Cardiac fibroblast (primary cell): Measurements from ENCODE around the gene ZDHHC1.

Experiments
- DNase-seq, 2 donors: peaks; one replicate each; pipeline versions ENCODE4 v3.0.0 to v3.0.0-alpha.2; 2010; ENCODE audit warnings: low read depth in 2 of 2
- H3K4me3 ChIP-seq, 2 donors: replicated peaks in 1 of 2; 1 replicate in 1 of 2; 2 replicates in 1 of 2; pipeline ENCODE4 v1.5.1; 2011; ENCODE audit warnings: low read depth in 2 of 2, low read length in 2 of 2, mild to moderate bottlenecking in 2 of 2, moderate library complexity in 1 of 2
- CTCF ChIP-seq: IDR thresholded peaks from one replicate; pipeline ENCODE4 v1.5.1; 2011; ENCODE audit warnings: low read depth, mild to moderate bottlenecking, low read length, inconsistent platforms

Gene ZDHHC1

GRCh38 chr16:67413978-67414911 lies 2.0 kb downstream of the ZDHHC1 start:
- no peak for TF ChIP-seq CTCF
- DNase-seq = no peak
- no peak overlapping the region for H3K4me3 ChIP-seq

- no peak for DNase-seq
- no peak overlapping the region for H3K4me3 ChIP-seq
- TF ChIP-seq CTCF = no peak
These were observed 4.0 kb downstream of the ZDHHC1 start for GRCh38 chr16:67412294-67412693.

GRCh38 chr16:67411339-67411738 lies 4.9 kb downstream of the ZDHHC1 start:
- no peak overlapping the region for H3K4me3 ChIP-seq
- no peak for TF ChIP-seq CTCF
- DNase-seq = no peak

GRCh38 chr16:67409631-67410030 lies 6.6 kb downstream of the ZDHHC1 start:
- no peak for DNase-seq
- no peak for TF ChIP-seq CTCF
- H3K4me3 ChIP-seq = no peak overlapping the region

- no peak for DNase-seq
- H3K4me3 ChIP-seq = no peak overlapping the region
- peak; percentile 23 for TF ChIP-seq CTCF
These were observed 8.4 kb downstream of the ZDHHC1 start for GRCh38 chr16:67407788-67408452.

GRCh38 chr16:67407176-67407787 lies 9.0 kb downstream of the ZDHHC1 start:
- TF ChIP-seq CTCF = no peak
- DNase-seq = peak in 1 of 2 donors; percentile 56
- no peak overlapping the region for H3K4me3 ChIP-seq
